Activated CD4-positive, alpha-beta memory T cell treated with anti-CD3 and anti-CD28 coated beads for 36 hours (primary cell): ENCODE data around the gene ADAMTS10. TPM values are rescaled to one million over a fixed set of nuclear protein-coding genes. Genes with fewer than 3 reads are reported as not detected.
"Not testable (repeated sequence)": the region's sequence is repeated elsewhere in the genome, so short reads cannot be mapped to it uniquely, and the experiment has no call there.

ENCODE experiments used
- CTCF ChIA-PET: fragments of 350-600 bp; sonication (Branson Sonifier 250); formaldehyde crosslinking; loops from one replicate; lab custom pipeline; 2021; ENCODE audit warnings: antibody characterized with exemption, inconsistent platforms; lab: Charles Lee
- POLR2A ChIA-PET: fragments of 350-600 bp; sonication (Branson Sonifier 250); formaldehyde crosslinking; loops from one replicate; lab custom pipeline; 2021; ENCODE audit warnings: antibody characterized with exemption; lab: Charles Lee
- DNase-seq: peaks from one replicate; pipeline ENCODE4 v3.0.0-alpha.2; 2020
- H3K27ac Mint-ChIP-seq: one replicate; pipeline ENCODE4 v1.8.0; 2021; ENCODE audit warnings: mixed read lengths
- H3K27me3 Mint-ChIP-seq: one replicate; pipeline ENCODE4 v1.8.0; 2021; ENCODE audit warnings: mixed read lengths
- H3K36me3 Mint-ChIP-seq: one replicate; pipeline ENCODE4 v1.8.0; 2021; ENCODE audit warnings: mixed read lengths
- H3K4me1 Mint-ChIP-seq: one replicate; pipeline ENCODE4 v1.8.0; 2021; ENCODE audit warnings: low read depth, mixed read lengths
- H3K4me3 Mint-ChIP-seq: one replicate; pipeline ENCODE4 v1.8.0; 2021; ENCODE audit warnings: mild to moderate bottlenecking, mixed read lengths
- H3K9me3 Mint-ChIP-seq: one replicate; pipeline ENCODE4 v1.8.0; 2021; ENCODE audit warnings: mixed read lengths
- intact Hi-C: fragments of 100-400 bp; cut with micrococcal nuclease; formaldehyde crosslinking; loops from one replicate; pipeline ENCODE4 v1.15.1; 2023
- total RNA-seq, 2 experiments: library from RNA; stranded (reverse); gene quantifications; one replicate each; pipeline ENCODE4 v1.2.3, GENCODE V29; 2021

ADAMTS10 gene
- total RNA-seq, 2 experiments from 2014 or later: 3.4 to 3.9 TPM

- ChIA-PET POLR2A (no interaction called here), CTCF (interaction anchor here (1.0 to 1.6 kb wide), 2 partner anchors 15 to 38 kb away, joined by 3 read pairs; no protein-coding TSS in a partner anchor)
- H3K4me3 Mint-ChIP-seq: no peak overlapping the region
- H3K4me1 Mint-ChIP-seq: no peaks in the 10 kb centered on the region
- H3K9me3 Mint-ChIP-seq: no peaks in the 10 kb centered on the region
- no peak for DNase-seq
- intact Hi-C loops: no loop called here
- H3K36me3 Mint-ChIP-seq: no peaks in the 10 kb centered on the region
- H3K27me3 Mint-ChIP-seq: no peaks in the 10 kb centered on the region
- no peak overlapping the region for H3K27ac Mint-ChIP-seq
Measured at GRCh38 chr19:8618751-8619150, 8.2 kb upstream of the ADAMTS10 start.

GRCh38 chr19:8617984-8618383 lies 7.5 kb upstream of the ADAMTS10 start:
- Mint-ChIP-seq H3K27me3 (no peaks in the 10 kb centered on the region), H3K4me3 (no peak overlapping the region), H3K36me3 (no peaks in the 10 kb centered on the region), H3K27ac (no peak overlapping the region), H3K9me3 (no peaks in the 10 kb centered on the region), H3K4me1 (no peaks in the 10 kb centered on the region)
- no peak for DNase-seq
- ChIA-PET CTCF (interaction anchor here (1.6 to 2.3 kb wide), 2 partner anchors 24 to 37 kb away, joined by 3 to 6 read pairs; no protein-coding TSS in a partner anchor), POLR2A (no interaction called here)
- intact Hi-C loops: no loop called here

- not testable (repeated sequence) for H3K4me1 Mint-ChIP-seq
Measured at GRCh38 chr19:8617325-8617724, 6.8 kb upstream of the ADAMTS10 start.

DNA sequence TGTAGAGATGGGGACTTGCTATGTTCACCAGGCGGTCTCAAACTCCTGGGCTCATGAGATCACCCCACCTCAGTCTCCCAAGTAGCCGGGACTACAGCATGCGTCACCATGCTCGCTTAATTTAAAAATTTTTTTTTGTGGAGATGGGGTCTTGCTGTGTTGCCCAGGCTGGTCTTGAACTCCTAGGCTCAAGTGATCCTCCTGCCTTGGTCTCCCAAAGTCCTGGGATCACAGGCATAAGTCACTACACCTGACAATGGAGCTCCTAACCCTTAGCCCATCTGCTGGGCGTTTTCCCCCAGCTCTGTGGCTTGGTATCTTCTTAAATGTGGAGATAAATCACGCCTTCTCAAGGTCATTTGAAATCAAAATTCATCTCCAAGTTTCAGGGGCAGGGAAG lies 6.3 kb upstream of the ADAMTS10 start:
- no peak overlapping the region for H3K27ac Mint-ChIP-seq
- CTCF ChIA-PET: interaction anchor here (0.7 to 2.4 kb wide), 7 partner anchors 11 to 77 kb away, joined by 3 to 17 read pairs (median 6); no protein-coding TSS in a partner anchor
- H3K27me3 Mint-ChIP-seq: no peaks in the 10 kb centered on the region

More at GRCh38 chr19:8617325-8617724, 6.8 kb upstream of the ADAMTS10 start:
- H3K27me3 Mint-ChIP-seq, DNase-seq, H3K36me3 Mint-ChIP-seq, H3K4me3 Mint-ChIP-seq, H3K9me3 Mint-ChIP-seq, POLR2A ChIA-PET, H3K27ac Mint-ChIP-seq, intact Hi-C loops: not testable (repeated sequence)
- CTCF ChIA-PET: interaction anchor here (1.6 to 2.4 kb wide), 3 partner anchors 24 to 77 kb away, joined by 3 to 17 read pairs (median 6); no protein-coding TSS in a partner anchor

DNA sequence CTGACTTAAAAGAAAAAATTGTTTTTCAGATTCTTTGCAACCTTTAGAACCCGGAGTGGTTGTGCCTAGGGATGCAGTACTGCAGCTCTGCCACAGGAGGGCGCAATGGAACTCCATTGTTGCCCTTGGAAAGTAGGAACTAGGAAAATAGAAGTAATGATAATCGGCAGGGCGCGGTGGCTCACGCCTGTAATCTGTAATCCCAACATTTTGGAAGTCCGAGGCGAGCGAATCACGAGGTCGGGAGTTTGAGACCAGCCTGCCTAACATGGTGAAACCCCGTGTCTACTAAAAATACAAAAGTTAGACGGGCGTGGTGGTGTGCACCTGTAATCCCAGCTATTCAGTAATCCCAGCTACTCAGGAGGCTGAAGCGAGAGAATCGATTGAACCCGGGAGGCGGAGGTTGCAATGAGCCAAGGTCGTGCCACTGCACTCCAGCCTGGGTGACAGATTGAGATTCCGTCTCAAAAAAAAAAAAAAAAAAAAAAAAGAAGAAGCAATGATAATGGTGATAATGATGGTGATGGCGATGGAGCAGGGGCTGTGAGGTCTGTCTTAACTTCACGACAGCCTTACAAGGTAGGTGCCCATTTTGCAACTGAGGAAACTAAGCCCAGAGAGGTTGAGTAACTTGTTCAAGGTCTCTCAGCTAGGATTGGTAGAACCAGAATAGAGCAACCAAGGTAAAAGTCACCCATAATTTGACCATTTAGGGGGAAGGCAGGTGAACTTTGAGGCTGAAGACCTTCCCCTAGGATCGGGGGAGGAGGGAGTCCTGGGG lies 5.5 kb upstream of the ADAMTS10 start:
- H3K27ac Mint-ChIP-seq: no peak overlapping the region
- no peaks in the 10 kb centered on the region for H3K36me3 Mint-ChIP-seq
- DNase-seq: peak; percentile 77
- no peak overlapping the region for H3K4me3 Mint-ChIP-seq
- intact Hi-C loops: no loop called here
- peaks cover 11% of the 10 kb centered on the region for H3K4me1 Mint-ChIP-seq
- ChIA-PET POLR2A (no interaction called here), CTCF (interaction anchor here (0.6 to 2.4 kb wide), 14 partner anchors 10 to 262 kb away, joined by 3 to 17 read pairs (median 6); partner anchors contain the start of gene MYO1F)
- H3K9me3 Mint-ChIP-seq: no peaks in the 10 kb centered on the region
- H3K27me3 Mint-ChIP-seq: no peaks in the 10 kb centered on the region

More for the DNA sequence above, 6.3 kb upstream of the ADAMTS10 start:
- no peak overlapping the region for H3K4me3 Mint-ChIP-seq
- DNase-seq: no peak
- intact Hi-C loops: no loop called here
- POLR2A ChIA-PET: no interaction called here
- H3K9me3 Mint-ChIP-seq: no peaks in the 10 kb centered on the region
- H3K36me3 Mint-ChIP-seq: no peaks in the 10 kb centered on the region
- peaks cover 7% of the 10 kb centered on the region for H3K4me1 Mint-ChIP-seq

GRCh38 chr19:8615024-8615423 lies 4.5 kb upstream of the ADAMTS10 start:
- Mint-ChIP-seq H3K27ac (no peak overlapping the region), H3K27me3 (peaks cover 2% of the 10 kb centered on the region), H3K4me3 (no peak overlapping the region), H3K9me3 (no peaks in the 10 kb centered on the region), H3K4me1 (peaks cover 14% of the 10 kb centered on the region), H3K36me3 (no peaks in the 10 kb centered on the region)
- DNase-seq: no peak
- intact Hi-C loops: no loop called here
- POLR2A ChIA-PET: no interaction called here
- CTCF ChIA-PET: interaction anchor here (0.6 to 2.4 kb wide), 11 partner anchors 9 to 91 kb away, joined by 3 to 15 read pairs (median 5); partner anchors contain the start of gene MYO1F

DNA sequence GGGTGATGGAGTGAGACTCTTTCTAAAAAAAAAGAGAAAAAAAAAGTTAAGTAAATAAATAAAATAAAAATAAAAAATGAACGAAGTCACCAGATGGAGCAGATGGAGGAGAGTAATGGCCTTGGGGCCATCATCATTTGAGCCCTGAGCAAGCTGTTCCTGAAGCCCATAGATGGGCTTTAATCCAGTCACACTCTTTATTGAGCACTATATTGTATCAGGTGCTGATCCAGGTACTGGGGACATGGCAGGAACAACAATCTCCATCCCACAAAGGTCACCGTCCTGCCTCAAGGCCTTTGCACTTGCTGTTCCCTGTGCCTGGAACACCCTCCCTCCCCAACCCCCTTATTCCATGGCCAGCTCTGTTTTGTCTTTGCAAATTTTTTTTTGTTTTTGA lies 3.9 kb upstream of the ADAMTS10 start:
- peaks cover 19% of the 10 kb centered on the region for H3K4me1 Mint-ChIP-seq
- no peak overlapping the region for H3K27ac Mint-ChIP-seq
- intact Hi-C loops: no loop called here
- ChIA-PET CTCF (interaction anchor here (0.8 to 2.4 kb wide), 5 partner anchors 20 to 80 kb away, joined by 3 to 15 read pairs (median 3); partner anchors contain the start of gene MYO1F), POLR2A (no interaction called here)
- no peaks in the 10 kb centered on the region for H3K36me3 Mint-ChIP-seq
- H3K9me3 Mint-ChIP-seq: no peaks in the 10 kb centered on the region
- DNase-seq: no peak
- H3K27me3 Mint-ChIP-seq: peaks cover 3% of the 10 kb centered on the region
- H3K4me3 Mint-ChIP-seq: no peak overlapping the region

DNA sequence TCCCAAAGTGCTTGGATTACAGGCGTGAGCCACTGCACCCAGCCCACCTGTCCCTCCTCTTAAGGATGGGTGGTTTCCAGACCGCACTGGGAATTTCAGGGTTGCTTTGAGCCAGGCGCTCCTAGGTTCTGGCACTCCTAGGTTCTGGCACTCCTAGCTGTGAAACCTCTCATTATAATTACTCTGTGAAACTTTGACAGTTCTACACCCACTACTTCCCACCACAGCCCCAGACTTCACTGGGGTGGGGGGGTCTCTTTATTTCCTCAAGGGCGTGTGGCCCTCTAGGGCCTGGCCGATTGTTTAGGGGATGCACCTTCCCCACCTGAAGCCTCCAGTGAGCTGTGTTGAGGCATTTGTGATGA lies 2.3 kb upstream of the ADAMTS10 start:
- Mint-ChIP-seq H3K9me3 (no peaks in the 10 kb centered on the region), H3K27me3 (peaks cover 3% of the 10 kb centered on the region), H3K36me3 (no peaks in the 10 kb centered on the region), H3K4me3 (no peak overlapping the region), H3K4me1 (peaks cover 22% of the 10 kb centered on the region), H3K27ac (no peak overlapping the region)
- intact Hi-C loops: no loop called here
- no peak for DNase-seq
- ChIA-PET POLR2A (no interaction called here), CTCF (interaction anchor here (1.2 to 2.4 kb wide), 4 partner anchors 15 to 81 kb away, joined by 3 to 7 read pairs (median 3); no protein-coding TSS in a partner anchor)

DNA sequence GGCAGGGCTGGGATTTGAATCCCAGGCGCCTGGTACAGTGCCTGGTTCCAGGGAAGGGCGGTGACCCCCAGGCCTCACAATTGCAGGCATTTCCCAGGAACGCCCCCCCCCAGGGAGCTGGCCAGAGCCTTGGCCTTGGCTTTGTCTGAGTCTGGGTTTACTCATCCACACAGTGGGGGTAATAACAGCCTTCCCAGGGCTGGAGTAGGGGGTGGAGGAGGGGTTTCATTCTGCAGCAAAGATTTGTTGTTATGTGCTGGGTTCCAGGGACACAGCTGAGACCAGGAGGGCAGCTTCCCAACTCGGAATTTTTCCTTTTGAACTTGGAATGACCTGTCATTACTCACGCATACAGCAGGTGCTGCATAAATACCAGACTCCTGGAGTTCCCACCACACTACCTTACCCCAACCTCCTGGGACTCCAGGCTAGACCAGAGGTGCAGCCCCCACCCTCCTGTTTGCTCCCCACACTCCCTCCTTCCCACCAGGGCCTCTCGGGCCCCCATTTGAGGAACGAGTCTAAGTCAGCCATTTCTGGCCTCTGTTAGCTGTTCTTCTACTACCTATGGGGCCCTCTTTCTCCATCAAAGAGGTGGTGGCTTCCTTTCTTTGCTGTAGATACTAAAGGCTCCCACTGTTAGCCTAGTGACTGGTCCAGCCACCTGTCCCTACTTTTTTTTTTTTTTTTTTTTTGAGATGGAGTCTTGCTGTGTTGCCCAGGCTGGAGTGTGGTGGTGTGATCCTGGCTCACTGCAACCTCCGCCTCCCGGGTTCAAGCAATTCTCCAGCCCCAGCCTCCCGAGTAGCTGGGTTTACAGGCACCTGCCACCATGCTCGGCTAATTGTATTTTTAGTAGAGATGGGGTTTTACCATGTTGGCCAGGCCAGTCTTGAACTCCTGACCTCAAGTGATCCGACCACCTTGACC lies 1.6 kb upstream of the ADAMTS10 start:
- no peaks in the 10 kb centered on the region for H3K36me3 Mint-ChIP-seq
- CTCF ChIA-PET: interaction anchor here (0.9 to 2.4 kb wide), 3 partner anchors 31 to 165 kb away, joined by 3 to 7 read pairs (median 6); no protein-coding TSS in a partner anchor
- peaks cover 3% of the 10 kb centered on the region for H3K27me3 Mint-ChIP-seq
- intact Hi-C loops: no loop called here
- no peaks in the 10 kb centered on the region for H3K9me3 Mint-ChIP-seq
- H3K27ac Mint-ChIP-seq: no peak overlapping the region
- peaks cover 22% of the 10 kb centered on the region for H3K4me1 Mint-ChIP-seq
- no peak overlapping the region for H3K4me3 Mint-ChIP-seq
- POLR2A ChIA-PET: no interaction called here
- no peak for DNase-seq

DNA sequence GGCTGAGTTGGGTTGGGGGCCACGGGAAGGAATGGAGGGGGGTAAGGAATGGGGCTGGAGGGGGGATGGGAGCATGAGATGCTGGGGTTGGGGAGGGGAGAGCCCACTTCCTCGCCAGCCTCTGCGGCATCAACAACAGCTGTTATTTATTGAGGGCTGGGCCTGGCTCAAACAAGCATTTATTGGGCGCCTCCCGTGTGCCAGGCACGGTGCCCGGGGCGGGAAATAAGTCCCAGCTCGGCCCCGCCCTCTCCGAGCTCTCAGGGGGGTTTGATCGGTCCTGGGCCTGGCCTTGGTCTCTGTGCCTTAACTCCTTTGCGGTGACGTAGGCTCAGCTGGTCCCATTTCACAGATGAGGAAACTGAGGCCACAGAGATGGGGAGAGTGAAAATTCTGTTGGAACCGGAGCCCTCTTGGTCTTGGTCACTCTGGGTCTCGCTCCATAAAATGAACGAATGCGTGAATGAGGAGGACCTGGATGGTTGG lies 919 bp upstream of the ADAMTS10 start:
- peaks cover 3% of the 10 kb centered on the region for H3K27me3 Mint-ChIP-seq
- peak; percentile 13 for DNase-seq
- CTCF ChIA-PET: interaction anchor here (0.9 to 2.4 kb wide), 3 partner anchors 30 to 164 kb away, joined by 3 to 7 read pairs (median 6); no protein-coding TSS in a partner anchor
- H3K27ac Mint-ChIP-seq: no peak overlapping the region
- intact Hi-C loops: no loop called here
- H3K4me1 Mint-ChIP-seq: peaks cover 22% of the 10 kb centered on the region
- no peak overlapping the region for H3K4me3 Mint-ChIP-seq
- no peaks in the 10 kb centered on the region for H3K9me3 Mint-ChIP-seq
- POLR2A ChIA-PET: no interaction called here
- no peaks in the 10 kb centered on the region for H3K36me3 Mint-ChIP-seq

DNA sequence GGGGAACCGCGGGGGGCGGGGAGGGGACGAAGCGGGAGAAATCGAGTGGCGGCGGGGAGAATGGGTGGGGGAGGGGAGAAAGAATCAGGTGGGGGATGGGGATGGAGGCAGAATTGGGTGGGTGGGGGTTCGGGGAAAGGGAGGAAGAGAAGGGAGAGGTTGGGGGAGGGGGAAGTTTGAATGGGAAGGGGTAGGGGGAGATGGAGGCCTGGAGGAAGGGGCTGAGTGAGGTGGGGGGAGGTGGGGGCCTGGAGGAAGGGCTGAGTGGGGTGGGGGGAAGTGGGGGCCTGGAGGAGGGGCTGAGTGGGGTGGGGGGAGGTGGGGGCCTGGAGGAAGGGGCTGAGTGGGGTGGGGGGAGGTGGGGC lies 403 bp upstream of the ADAMTS10 start:
- Mint-ChIP-seq H3K4me3 (no peak overlapping the region), H3K9me3 (no peaks in the 10 kb centered on the region), H3K27me3 (peaks cover 3% of the 10 kb centered on the region), H3K27ac (no peak overlapping the region), H3K4me1 (peaks cover 22% of the 10 kb centered on the region), H3K36me3 (no peaks in the 10 kb centered on the region)
- POLR2A ChIA-PET: no interaction called here
- intact Hi-C loops: no loop called here
- DNase-seq: no peak
- CTCF ChIA-PET: no interaction called here
